Cerebellar cortex (tissue), 1 donor: ENCODE data around the gene TEKT5.

ENCODE experiments used
- DNase-seq: peaks from one replicate; pipeline ENCODE4 v3.0.0-alpha.2; 2015; ENCODE audit warnings: low spot score

Gene TEKT5

DNA sequence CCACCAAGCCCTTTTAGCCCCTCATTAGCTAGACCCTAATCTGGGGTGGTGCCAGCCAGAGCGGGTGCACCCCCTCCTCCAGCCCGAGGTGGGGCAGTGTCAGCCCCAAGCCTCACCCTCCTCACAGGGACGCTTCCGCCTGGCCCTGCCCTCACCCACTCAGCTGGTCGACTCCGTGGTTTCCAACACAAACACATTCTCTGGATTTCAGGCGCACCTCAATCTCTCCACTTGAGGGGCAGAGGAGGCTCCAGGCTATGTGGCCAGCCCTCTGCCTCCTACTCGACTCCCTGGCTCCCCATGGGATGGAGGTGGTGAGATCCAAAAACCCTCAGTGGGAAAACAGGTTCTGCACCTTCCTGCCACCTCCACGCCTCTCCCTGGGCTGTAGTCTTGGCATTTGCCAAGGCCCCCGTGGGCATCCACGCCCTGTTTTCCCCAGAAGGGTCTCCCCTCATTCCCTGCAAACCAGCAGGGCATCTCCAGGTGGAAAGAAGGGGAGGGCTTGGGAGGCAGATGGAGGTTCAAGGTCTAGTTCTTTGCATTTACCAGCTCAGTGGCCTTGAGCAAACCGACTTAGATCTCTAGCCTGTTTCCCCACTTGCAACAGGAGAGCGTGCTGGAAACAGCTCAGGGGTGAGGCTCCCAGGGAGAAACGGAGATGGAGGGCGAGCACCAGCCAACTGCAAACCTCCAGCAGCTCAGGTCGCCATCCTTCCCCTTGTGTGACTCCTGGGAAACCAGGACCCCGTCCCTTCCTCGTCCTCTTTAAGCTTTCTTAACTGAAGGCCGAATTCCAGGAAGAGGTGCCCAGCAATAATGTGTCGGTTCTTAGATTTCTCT is 116.0 kb downstream of the TEKT5 start:
- DNase-seq = no peak
